Measurements from ENCODE around the gene LGALS12. TPM values are rescaled to one million over a fixed set of nuclear protein-coding genes. Genes with fewer than 3 reads are reported as not detected.

The LGALS12 gene, protein sequence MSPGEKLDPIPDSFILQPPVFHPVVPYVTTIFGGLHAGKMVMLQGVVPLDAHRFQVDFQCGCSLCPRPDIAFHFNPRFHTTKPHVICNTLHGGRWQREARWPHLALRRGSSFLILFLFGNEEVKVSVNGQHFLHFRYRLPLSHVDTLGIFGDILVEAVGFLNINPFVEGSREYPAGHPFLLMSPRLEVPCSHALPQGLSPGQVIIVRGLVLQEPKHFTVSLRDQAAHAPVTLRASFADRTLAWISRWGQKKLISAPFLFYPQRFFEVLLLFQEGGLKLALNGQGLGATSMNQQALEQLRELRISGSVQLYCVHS
- 0.51 TPM in 1 of 2 replicates, not detected in the other for total RNA-seq (2014; rRNA removed)
- not detected for polyA plus RNA-seq (2012)

GRCh38 chr11:63505857-63506528 is at the start of gene LGALS12:
TSS of gene LGALS12 (plus strand) at chr11:63506084. CDS start at chr11:63506459, 375 bp downstream.
- no peak for DNase-seq (ENCODE audit: low read depth)

DNA sequence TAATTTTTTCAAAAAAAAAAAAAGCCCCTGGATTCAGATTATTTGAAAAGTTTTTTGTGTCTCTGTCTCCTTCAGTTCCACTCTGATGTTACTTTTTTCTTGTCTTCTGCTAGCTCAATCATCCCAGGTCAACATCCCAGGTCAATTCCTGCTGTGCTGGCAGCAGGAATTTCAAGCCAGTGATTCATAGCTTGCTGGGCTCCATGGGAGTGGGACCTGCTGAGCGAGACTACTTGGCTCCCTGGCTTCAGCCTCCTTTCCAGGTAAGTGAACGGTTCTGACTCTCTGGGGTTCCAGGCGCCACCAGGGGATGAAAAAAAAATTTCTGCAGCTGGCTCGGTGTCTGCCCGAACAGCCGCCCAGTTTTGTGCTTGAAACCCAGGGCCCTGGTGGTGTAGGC is 46.3 kb upstream of the LGALS12 start:
- DNase-seq (ENCODE audit: low read depth) = no peak

- no peak for DNase-seq (ENCODE audit: low read depth)
Observed at GRCh38 chr11:63462137-63462536, 43.7 kb upstream of the LGALS12 start.

DNA sequence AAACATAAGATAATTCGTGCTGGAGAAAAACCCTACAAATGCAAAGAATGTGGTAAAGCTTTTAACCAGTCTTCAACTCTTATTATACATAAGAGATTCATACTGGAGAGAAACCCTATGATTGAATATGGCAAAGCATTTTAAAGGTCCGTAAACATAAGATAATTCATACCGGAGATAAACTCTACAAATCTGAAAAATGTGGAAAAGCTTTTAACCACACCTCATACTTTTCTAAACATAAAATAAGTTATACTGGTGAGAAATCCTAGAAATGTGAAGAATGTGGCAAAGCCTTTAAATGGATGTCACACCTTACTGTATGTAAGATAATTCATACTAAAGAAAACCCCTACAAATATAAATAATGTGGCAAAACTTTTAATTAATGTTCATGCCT is 35.6 kb upstream of the LGALS12 start:
- DNase-seq (ENCODE audit: low read depth) = no peak

DNA sequence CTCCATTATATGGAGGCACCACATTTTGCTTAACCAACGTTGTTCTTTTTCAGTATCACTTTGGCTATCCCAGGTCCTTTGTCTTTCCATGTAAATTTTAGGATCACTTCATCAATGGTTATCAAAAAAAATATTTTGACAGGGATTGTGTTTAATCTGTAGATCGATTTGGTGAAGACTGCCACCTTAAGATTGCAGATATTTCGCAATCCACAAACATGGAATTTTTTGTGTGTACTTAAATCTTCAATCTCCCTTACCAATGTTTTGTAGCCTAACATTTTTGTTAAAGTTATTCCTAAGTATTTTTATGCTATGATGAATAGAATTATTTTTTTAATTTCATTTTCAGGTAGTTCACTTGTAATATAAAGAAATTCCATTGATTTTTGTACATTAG is 33.5 kb upstream of the LGALS12 start:
- DNase-seq (ENCODE audit: low read depth) = no peak

- DNase-seq (ENCODE audit: low read depth) = no peak
Observed at GRCh38 chr11:63476618-63477017, 29.3 kb upstream of the LGALS12 start.

GRCh38 chr11:63478896-63479295 is 27.0 kb upstream of the LGALS12 start:
- peak; percentile 70 for DNase-seq (ENCODE audit: low read depth)

DNA sequence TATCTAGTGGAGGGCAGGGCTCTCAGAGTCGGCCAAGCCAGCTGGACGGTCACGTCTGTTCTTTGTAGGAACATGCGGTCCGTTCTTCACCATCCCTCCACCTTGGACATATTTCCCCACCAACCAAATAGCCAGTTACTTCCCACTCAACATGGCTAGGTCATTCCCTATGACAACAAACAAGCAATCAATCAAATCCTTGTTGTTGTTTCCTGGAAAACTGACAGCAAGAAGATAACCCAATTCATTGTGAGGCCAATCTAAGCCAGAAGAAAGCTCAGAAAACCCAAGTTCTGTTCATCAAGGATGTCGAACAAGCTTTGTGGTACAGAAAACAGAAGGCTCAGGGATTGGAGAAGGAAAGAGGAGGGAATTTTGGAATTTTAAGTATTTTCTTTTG is 25.8 kb upstream of the LGALS12 start:
- DNase-seq (ENCODE audit: low read depth) = no peak

- DNase-seq (ENCODE audit: low read depth) = no peak
Observed at GRCh38 chr11:63485777-63486176, 20.1 kb upstream of the LGALS12 start.

- DNase-seq (ENCODE audit: low read depth) = no peak
Observed at GRCh38 chr11:63488789-63489188, 17.1 kb upstream of the LGALS12 start.

DNA sequence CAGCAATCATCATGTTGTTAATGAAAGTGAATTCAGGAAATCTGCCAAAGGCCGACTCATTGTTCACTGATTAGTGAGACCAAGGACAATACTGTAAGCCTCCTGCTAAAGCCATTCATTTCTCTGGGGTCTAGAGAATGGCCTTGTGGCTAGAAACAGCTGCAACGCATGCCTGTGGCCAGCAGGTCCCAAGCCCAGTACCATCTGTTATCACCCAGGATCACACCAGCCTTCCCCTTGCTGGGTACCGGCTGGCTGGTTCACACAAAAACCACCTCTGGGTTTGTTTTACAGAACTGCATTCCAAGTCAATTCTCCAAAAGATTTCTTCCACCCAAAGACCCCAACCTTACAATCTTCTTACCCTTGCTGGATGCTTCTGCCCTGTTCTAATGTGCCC is 16.0 kb upstream of the LGALS12 start:
- DNase-seq (ENCODE audit: low read depth) = peak; percentile 95

DNA sequence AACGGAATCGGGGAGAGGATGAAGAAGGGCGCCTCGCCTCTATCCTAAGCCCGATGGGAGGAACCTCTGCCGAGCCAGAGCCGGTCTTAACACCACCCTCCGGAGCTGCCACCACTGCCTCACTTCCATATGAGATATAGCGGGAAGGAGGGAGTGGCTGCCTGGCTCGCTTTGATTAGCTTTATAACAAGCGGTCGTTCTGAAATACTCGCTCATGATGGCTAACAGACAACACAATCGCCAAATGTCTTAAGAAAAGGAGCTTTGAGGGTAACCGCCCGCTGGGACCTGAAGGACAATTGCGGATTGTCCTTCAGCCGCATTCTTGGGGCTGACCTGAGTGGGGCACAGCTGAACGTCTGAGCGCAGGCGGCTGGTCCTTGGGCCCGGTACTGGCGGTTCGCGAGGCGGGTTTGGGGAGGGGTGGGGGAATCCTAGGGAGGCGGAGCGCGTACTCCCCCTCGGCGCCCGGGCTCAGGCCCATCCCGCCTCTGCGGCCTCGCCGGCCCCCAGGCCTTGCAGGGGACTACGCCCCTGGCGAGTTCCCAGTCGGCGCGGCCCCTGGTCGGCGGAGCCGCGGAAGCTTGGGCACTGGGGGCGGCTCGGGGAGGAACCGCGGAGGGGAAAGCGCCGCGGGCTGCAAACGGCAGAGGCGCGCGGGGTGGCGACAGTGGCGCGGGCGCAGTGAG is 15.2 kb upstream of the LGALS12 start, which contains the start of gene PLAAT5:
TSS of gene PLAAT5 (minus strand) at position 617 of the 689 bp plus-strand sequence. CDS start at position 484, 133 bp downstream.
- DNase-seq (ENCODE audit: low read depth) = no peak

GRCh38 chr11:63491240-63491587 is 14.7 kb upstream of the LGALS12 start:
- DNase-seq (ENCODE audit: low read depth) = no peak

DNA sequence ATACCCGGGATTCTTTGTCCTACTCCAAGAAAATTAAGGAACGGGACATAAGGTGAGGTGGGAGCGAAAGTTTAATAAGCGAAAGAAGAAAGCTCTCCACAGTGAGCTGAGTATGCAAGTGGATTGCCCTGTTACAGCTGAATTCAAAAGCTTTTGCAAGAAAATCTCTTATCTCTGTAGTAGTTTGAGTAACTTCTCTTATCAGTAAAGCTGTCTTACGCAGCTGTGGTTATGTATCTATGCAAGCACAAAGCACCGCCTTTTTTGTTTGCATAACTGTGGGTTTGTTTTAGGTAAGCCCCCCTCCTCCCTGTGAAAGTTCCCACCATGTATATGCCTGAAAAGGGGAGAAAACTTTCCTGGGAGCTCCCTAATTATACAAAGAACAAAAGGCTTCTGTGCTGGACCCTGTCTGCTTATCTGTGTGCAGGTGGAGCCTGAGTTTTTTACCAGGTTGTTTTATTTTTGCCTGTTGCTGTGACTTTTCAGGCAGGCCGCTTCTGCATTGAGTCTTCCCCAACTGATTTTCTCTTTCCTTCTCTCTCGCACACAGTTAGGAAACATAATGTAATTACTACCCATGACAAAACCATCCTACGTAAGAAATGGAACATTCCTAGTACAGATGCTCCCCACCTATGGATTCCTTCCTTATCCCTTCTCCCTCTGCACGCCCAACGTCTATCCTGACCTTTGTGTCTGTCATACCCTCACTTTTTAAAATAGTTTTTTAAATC is 14.1 kb upstream of the LGALS12 start:
- DNase-seq (ENCODE audit: low read depth) = no peak

DNA sequence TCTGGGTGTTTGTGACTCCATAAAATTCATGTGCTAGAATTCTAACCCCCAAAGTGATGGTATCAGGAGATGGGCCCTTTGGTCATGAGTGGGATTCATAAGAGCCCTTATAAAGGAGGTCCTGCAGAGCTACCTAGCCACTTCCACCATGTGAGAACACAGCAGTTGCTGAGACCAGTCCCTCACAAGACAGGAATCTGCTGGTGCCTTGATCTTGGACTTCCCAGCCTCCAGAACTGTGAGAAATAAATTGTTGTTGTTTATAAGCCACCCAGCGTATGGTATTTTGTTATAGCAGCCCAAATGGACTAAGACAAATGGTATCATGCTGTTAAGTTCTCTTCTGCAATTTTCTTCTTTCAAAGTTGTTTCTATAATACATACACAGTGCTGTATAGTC is 13.4 kb upstream of the LGALS12 start:
- DNase-seq (ENCODE audit: low read depth) = no peak

GRCh38 chr11:63493127-63493526 is 12.8 kb upstream of the LGALS12 start:
- no peak for DNase-seq (ENCODE audit: low read depth)

- peak; percentile 67 for DNase-seq (ENCODE audit: low read depth)
Observed at GRCh38 chr11:63494975-63495374, 10.9 kb upstream of the LGALS12 start.

- DNase-seq (ENCODE audit: low read depth) = no peak
Observed at GRCh38 chr11:63499874-63500273, 6.0 kb upstream of the LGALS12 start.

DNA sequence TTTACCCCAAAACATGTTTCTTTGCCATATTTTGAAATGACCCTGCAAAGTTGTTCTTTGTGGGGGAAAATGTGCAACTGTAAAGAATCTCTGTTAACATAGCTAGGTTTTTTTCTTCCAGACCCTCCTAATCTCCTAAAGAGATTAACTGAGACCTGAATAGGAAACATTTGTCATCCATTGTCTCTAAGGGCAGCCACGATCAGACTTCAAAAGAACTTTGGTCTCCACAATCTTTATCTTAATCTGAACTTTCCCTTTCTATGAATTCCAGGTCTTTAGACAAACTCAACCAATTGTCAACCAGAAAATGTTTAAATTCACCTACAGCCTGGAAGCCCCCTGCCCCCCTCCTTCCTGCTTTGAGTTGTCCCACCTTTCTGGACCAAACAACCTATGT is 4.6 kb upstream of the LGALS12 start:
- no peak for DNase-seq (ENCODE audit: low read depth)

- no peak for DNase-seq (ENCODE audit: low read depth)
Observed at GRCh38 chr11:63502252-63502820, 3.5 kb upstream of the LGALS12 start.

- no peak for DNase-seq (ENCODE audit: low read depth)
Observed at GRCh38 chr11:63503492-63503891, 2.4 kb upstream of the LGALS12 start.

- no peak for DNase-seq (ENCODE audit: low read depth)
Observed at GRCh38 chr11:63504054-63504453, 1.8 kb upstream of the LGALS12 start.
